GM21786 (cell line): ENCODE results near the gene DPPA3.
"Not testable (repeated sequence)": the region's sequence is repeated elsewhere in the genome, so short reads cannot be mapped to it uniquely, and the experiment has no call there.

Source experiments
- ATAC-seq: cut with Tn5 transposase; IDR thresholded peaks from one replicate; pipeline ENCODE4 v1.9.1; 2021; ENCODE audit not compliant: unreplicated experiment

The DPPA3 gene

GRCh38 chr12:7711133-7711532, at the start of gene DPPA3:
DPPA3 (plus strand) TSS chr12:7711433; CDS start chr12:7711571, 138 bp downstream.
- no peak for ATAC-seq

- no peak for ATAC-seq
These were observed 49.5 kb upstream of the DPPA3 start for GRCh38 chr12:7661741-7662140.

GRCh38 chr12:7666595-7666994, 44.6 kb upstream of the DPPA3 start:
- no peak for ATAC-seq

GRCh38 chr12:7667125-7667524, 44.1 kb upstream of the DPPA3 start:
- no peak for ATAC-seq

GRCh38 chr12:7668171-7668570, 43.1 kb upstream of the DPPA3 start:
- ATAC-seq = no peak

- not testable (repeated sequence) for ATAC-seq
These were observed 35.8 kb upstream of the DPPA3 start for GRCh38 chr12:7675455-7675854.

- ATAC-seq = not testable (repeated sequence)
These were observed 33.8 kb upstream of the DPPA3 start for GRCh38 chr12:7677432-7677888.

- no peak for ATAC-seq
These were observed 32.5 kb upstream of the DPPA3 start for GRCh38 chr12:7678744-7679143.

GRCh38 chr12:7679251-7680045, 31.8 kb upstream of the DPPA3 start:
- no peak for ATAC-seq

- ATAC-seq = no peak
These were observed 29.7 kb upstream of the DPPA3 start for GRCh38 chr12:7681535-7681934.

GRCh38 chr12:7693793-7694192, 17.4 kb upstream of the DPPA3 start:
- no peak for ATAC-seq

- ATAC-seq = no peak
These were observed 16.5 kb upstream of the DPPA3 start for GRCh38 chr12:7694556-7695236.

GRCh38 chr12:7695237-7695560, 16.0 kb upstream of the DPPA3 start:
- ATAC-seq = no peak

GRCh38 chr12:7695566-7696197, 15.6 kb upstream of the DPPA3 start, which contains the start of gene GDF3:
GDF3 (minus strand) TSS chr12:7695775; CDS start chr12:7695728, 47 bp downstream.
- no peak for ATAC-seq

- ATAC-seq = no peak
These were observed 5.4 kb upstream of the DPPA3 start for GRCh38 chr12:7705846-7706245.

- no peak for ATAC-seq
These were observed 1.1 kb upstream of the DPPA3 start for GRCh38 chr12:7709969-7710675.

GRCh38 chr12:7712841-7713442, 1.7 kb downstream of the DPPA3 start:
- ATAC-seq = no peak

GRCh38 chr12:7716381-7716780, 5.1 kb downstream of the DPPA3 start:
- no peak for ATAC-seq

- ATAC-seq = no peak
These were observed 8.9 kb downstream of the DPPA3 start for GRCh38 chr12:7719946-7720730.

- no peak for ATAC-seq
These were observed 12.7 kb downstream of the DPPA3 start for GRCh38 chr12:7723926-7724325.
